Gastroesophageal sphincter (tissue), 3 donors: ENCODE measurements around the gene CYB561.

Experiments used
- POLR2A ChIP-seq, 2 donors: fragments of 450-650 bp; IDR thresholded peaks; one replicate each; pipeline ENCODE4 v1.6.1; 2017; ENCODE audit warnings: antibody characterized with exemption in 2 of 2, mild to moderate bottlenecking in 2 of 2, moderate library complexity in 1 of 2
- POLR2AphosphoS5 ChIP-seq: sonication (generic); formaldehyde crosslinking; IDR thresholded peaks from one replicate; pipeline ENCODE4 v1.6.1; 2017; ENCODE audit warnings: antibody characterized with exemption
- TF ChIP-seq, protein P1 (sequence below), 4 experiments: fragments of 200-600 bp in 2 of 4; fragments of 450-650 bp in 2 of 4; sonication (generic) in 1 of 4; IDR thresholded peaks; one replicate each; pipeline ENCODE4 v1.5.1; 2017 to 2019; ENCODE audit warnings: antibody characterized with exemption in 4 of 4, mild to moderate bottlenecking in 2 of 4, moderate library complexity in 2 of 4

GRCh38 chr17:63443053-63443452 lies 3.1 kb downstream of the CYB561 start:
- TF ChIP-seq, protein P1, sequence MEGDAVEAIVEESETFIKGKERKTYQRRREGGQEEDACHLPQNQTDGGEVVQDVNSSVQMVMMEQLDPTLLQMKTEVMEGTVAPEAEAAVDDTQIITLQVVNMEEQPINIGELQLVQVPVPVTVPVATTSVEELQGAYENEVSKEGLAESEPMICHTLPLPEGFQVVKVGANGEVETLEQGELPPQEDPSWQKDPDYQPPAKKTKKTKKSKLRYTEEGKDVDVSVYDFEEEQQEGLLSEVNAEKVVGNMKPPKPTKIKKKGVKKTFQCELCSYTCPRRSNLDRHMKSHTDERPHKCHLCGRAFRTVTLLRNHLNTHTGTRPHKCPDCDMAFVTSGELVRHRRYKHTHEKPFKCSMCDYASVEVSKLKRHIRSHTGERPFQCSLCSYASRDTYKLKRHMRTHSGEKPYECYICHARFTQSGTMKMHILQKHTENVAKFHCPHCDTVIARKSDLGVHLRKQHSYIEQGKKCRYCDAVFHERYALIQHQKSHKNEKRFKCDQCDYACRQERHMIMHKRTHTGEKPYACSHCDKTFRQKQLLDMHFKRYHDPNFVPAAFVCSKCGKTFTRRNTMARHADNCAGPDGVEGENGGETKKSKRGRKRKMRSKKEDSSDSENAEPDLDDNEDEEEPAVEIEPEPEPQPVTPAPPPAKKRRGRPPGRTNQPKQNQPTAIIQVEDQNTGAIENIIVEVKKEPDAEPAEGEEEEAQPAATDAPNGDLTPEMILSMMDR (IDR thresholded peaks at IDR 0.05) = no peak
- no peak for TF ChIP-seq POLR2AphosphoS5
- TF ChIP-seq POLR2A (IDR thresholded peaks at IDR 0.05) = no peak
